ENCODE measurements around the gene EVI2A.

The EVI2A gene

GRCh38 chr17:31269578-31269983, 51.8 kb downstream of the EVI2A start:
- DNase-seq, result no peak

GRCh38 chr17:31269036-31269577, 52.3 kb downstream of the EVI2A start:
- DNase-seq, result no peak
